HG02973 (cell line): ENCODE results near the gene BSPRY.

Source experiments
- ATAC-seq: cut with Tn5 transposase; IDR thresholded peaks from one replicate; pipeline ENCODE4 v1.9.1; 2021; ENCODE audit warnings: moderate library complexity; ENCODE audit not compliant: unreplicated experiment

The BSPRY gene

DNA sequence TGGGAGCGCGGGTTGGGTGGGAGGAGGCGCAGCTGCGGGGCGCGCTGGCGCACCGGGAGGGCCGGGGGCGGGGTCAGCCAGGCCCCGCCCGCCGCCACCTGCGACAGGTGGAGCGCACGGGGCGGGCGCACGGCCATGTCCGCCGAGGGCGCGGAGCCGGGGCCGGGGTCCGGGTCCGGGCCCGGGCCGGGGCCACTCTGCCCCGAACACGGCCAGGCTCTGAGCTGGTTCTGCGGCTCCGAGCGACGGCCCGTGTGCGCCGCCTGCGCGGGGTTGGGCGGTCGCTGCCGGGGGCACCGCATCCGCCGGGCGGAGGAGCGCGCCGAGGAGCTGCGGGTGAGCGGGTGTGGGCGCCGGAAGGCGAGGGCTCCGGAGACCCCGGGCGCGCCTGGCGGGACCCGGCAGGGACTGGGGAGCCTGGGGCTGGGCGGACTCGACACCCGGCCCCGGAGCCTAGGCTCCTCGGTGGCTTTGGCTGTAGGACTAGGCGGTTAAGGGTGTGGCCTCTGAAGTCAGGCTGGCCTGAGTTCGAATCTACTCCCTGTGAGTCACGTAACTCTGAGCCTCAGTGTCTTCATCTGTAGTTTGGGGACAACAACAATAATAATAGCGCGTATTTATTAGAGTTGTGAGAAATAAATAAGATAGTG, at the start of gene BSPRY:
Gene BSPRY (plus strand): TSS at position 97 of the 650 bp plus-strand sequence. CDS start 39 bp downstream, at position 136.
- no peak for ATAC-seq

- ATAC-seq, result no peak
Observed at GRCh38 chr9:113299800-113300292, 49.5 kb upstream of the BSPRY start.

GRCh38 chr9:113301548-113301947, 47.8 kb upstream of the BSPRY start:
- ATAC-seq, result no peak

GRCh38 chr9:113302792-113303418, 46.4 kb upstream of the BSPRY start, which contains the start of gene RNF183:
Gene RNF183 (minus strand): TSS chr9:113303376. CDS start chr9:113298184, 5,192 bp downstream.
- ATAC-seq, result no peak

GRCh38 chr9:113306566-113306965, 42.8 kb upstream of the BSPRY start:
- no peak for ATAC-seq

DNA sequence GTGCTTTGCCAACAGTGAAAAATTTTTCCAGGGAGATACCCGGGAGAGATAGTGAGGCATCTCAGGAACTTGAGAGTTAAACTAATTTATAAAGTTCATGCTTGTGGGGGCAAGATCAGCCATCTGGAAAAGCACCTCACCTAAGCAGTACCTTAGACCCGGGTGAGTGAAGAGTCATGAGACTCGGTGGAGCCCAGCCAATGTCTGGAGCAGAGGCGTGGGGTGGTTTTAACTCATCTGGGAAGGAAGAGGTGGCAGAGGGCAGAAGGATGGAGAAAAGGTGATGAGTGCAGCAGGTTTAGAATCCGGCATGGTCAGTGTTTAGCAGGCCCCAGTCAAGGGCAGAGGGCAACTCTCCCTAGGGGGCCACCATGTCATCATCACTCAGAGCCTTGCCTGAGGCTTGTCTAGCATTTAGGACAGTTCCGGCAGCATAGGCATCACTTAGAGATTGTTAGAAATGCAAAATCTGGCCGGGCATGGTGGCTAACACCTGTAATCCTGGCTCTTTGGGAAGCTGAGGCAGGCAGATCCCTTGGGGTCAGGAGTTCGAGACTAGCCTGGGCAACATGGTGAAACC, 41.9 kb upstream of the BSPRY start:
- ATAC-seq, result no peak

- no peak for ATAC-seq
Observed at GRCh38 chr9:113309204-113309813, 40.0 kb upstream of the BSPRY start.

DNA sequence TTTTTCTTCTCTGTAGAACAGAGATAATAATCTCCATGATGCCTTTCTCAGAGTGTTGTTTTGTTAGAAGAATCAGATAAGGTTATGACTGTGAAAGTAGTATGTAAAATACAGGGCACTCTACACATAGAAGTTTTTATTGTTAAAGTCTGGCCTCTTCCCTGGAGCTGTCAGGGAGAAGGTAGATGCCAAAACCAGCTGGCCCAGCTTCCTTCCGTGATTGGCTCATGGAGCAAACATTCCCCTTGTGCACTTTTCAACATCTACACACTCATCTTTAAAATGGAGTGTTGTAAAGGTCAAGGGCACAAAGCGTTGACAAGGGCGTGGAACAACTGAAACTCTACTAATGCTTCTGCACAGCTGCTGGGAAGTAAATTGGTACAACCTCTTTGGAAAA, 38.8 kb upstream of the BSPRY start:
- ATAC-seq, result no peak

GRCh38 chr9:113311961-113312360, 37.4 kb upstream of the BSPRY start:
- ATAC-seq, result no peak

DNA sequence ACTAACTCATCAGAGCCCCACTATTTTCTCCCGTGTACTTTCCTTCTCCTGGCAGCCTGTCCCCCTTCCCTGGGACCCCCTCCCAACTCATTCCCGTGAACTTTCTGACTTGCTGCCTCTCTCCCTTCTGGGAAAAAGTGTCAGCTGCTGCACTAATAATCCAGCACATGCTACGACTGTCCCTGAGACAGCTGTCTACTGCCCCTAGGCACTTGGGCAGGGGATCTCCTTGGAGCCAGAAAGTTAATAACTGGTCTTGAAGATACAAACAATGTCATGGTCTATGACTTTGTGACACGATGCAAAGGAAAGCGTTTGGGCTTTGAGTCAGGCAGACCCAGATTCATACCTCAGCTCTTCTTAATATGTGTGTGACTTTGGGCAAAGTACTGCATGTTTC, 36.1 kb upstream of the BSPRY start:
- no peak for ATAC-seq

DNA sequence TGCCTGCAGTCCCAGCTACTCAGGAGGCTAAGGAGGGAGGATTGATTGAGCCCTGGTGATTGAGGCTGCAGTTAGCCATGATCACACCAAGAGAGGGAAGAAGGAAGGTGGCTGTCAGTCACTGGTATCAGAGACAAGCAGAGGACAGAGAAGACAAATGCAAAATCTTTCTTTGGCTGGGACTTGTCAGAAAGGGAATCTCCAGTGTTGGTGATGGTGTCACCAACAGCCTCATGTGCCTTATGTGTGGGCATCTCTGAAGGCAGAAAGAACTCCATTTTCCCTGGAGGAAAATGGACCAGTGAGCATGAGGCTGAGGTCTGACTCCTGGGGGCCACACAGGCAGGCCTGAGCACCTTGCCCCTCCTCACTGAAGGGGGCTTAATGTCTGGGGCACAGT, 34.1 kb upstream of the BSPRY start:
- ATAC-seq, result no peak

GRCh38 chr9:113316030-113316429, 33.3 kb upstream of the BSPRY start:
- no peak for ATAC-seq

DNA sequence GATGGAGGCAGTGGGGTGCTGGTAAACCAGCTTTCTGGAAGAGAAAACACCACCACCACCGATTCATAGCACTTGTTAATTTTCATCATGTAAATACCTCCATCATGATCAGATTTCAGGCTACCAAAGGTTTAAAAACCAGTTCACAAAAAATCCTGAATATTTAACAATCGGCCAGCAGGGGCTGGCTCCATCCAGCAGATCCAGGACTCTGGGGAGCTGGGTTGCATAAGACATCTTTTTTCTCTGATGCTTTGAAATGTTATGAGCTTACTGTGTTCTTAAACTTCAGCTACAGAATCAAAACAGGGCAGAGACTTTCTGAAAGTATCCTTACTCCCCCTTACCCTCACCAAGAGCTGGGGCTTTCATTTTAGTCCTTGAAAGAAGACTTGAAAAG, 31.6 kb upstream of the BSPRY start:
- no peak for ATAC-seq

- ATAC-seq, result no peak
Observed at GRCh38 chr9:113319054-113319453, 30.3 kb upstream of the BSPRY start.

GRCh38 chr9:113320051-113320450, 29.3 kb upstream of the BSPRY start:
- ATAC-seq, result no peak

DNA sequence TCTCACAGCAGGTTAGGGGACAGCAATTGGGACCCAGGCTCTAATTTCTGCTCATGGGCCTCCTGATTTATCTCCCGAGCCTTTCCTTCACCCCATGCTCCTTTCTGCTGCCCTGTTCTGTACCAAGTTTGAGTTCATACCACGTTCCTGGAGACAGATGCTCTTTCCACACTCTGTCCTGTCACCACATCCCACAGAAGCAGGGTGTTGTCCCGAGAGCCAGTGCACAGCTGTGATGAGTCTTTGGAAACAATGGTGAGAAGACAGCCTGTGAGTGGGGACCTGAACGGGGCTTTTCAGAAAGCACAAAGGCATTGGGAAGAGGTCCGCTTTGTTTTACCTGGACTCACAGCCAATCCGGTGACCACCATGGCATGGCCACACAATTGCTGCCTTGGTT, 26.7 kb upstream of the BSPRY start:
- no peak for ATAC-seq

- ATAC-seq, result no peak
Observed at GRCh38 chr9:113326230-113326629, 23.1 kb upstream of the BSPRY start.

- ATAC-seq, result no peak
Observed at GRCh38 chr9:113328045-113328782, 21.1 kb upstream of the BSPRY start.

DNA sequence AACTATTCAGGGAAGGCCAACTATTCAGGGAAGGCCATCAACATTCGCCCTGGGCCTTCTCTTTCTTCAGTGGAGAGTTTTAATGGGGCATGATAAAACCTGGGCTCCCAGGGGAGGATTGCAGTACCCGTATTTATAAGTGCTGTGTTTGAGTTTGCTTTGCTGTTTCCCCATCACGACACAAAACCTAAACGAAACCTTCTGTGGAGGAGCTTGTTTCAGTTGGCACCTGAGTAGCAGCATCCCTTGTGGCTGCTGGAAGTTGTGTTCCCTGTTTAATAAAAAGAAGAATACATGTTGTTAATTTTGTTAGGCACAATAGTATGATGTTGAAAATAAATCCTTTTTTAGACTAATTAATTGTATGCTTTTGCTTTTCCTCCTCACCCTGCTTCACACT, 17.6 kb upstream of the BSPRY start:
- no peak for ATAC-seq

- no peak for ATAC-seq
Observed at GRCh38 chr9:113337714-113338113, 11.6 kb upstream of the BSPRY start.
